A549 (cell line): ENCODE data around the gene FBH1. TPM values are rescaled to one million over a fixed set of nuclear protein-coding genes. Genes with fewer than 3 reads are reported as not detected.

ENCODE experiments used
- ATAC-seq, 2 experiments: fragments of 200-7000 bp in 1 of 2; fragments of >200 bp in 1 of 2; cut with Nextera tagmentation in 1 of 2; cut with Tn5 transposase in 1 of 2; 3 replicates each; pipeline versions ENCODE4 v1.8.0 to v1.9.1; 2018 to 2020; ENCODE audit warnings: mild to moderate bottlenecking in 1 of 2, moderate library complexity in 1 of 2
- CTCF ChIA-PET: fragments of 300-600 bp; sonication (Branson Sonifier 250); formaldehyde crosslinking; extraction: SDS; loops from one replicate; lab custom pipeline; 2021; ENCODE audit warnings: antibody characterized with exemption, inconsistent platforms; lab: Yijun Ruan, JAX
- POLR2A ChIA-PET: fragments of 350-600 bp; formaldehyde crosslinking; extraction: SDS; loops from one replicate; lab custom pipeline; 2021; ENCODE audit warnings: antibody characterized with exemption, inconsistent platforms; lab: Yijun Ruan, JAX
- DNase-seq, 2 experiments: peaks; one replicate each; pipeline versions ENCODE4 v3.0.0 to v3.0.0-alpha.2; 2011 to 2016; ENCODE audit warnings: low read depth in 1 of 2, low spot score in 1 of 2
- FAIRE-seq: peaks from 2 replicates; lab custom pipeline; 2011; peaks lifted over from hg19 to GRCh38; lab: Jason Lieb, UNC
- H3K27ac ChIP-seq, 2 experiments: fragments of >200 bp; sonication (Bioruptor Twin); formaldehyde crosslinking; 3 replicates each; pipeline ENCODE4 v1.5.1; 2016 to 2017
- H3K4me1 ChIP-seq: fragments of >200 bp; sonication (Bioruptor Twin); formaldehyde crosslinking; 3 replicates; pipeline ENCODE4 v1.6.1; 2016
- H3K4me2 ChIP-seq: fragments of >200 bp; sonication (Bioruptor Twin); formaldehyde crosslinking; 3 replicates; pipeline ENCODE4 v1.6.1; 2016
- H3K4me3 ChIP-seq: fragments of >200 bp; sonication (Bioruptor Twin); formaldehyde crosslinking; 3 replicates; pipeline ENCODE4 v1.5.1; 2016
- H3K9me3 ChIP-seq: fragments of >200 bp; sonication (Bioruptor Twin); formaldehyde crosslinking; 3 replicates; pipeline ENCODE4 v1.6.1; 2016
- CBX8 ChIP-seq: fragments of 200-600 bp; sonication (generic); IDR thresholded peaks from 2 replicates; pipeline ENCODE4 v1.6.1; 2016
- CTCF ChIP-seq: fragments of >200 bp; sonication (Bioruptor Twin); formaldehyde crosslinking; IDR thresholded peaks from 3 replicates; pipeline ENCODE4 v1.5.1; 2016
- EHF ChIP-seq: fragments of 250-450 bp; sonication (Bioruptor Pico); IDR thresholded peaks from 2 replicates; pipeline ENCODE4 v1.5.0; 2020; ENCODE audit warnings: mild to moderate bottlenecking
- EHMT2 ChIP-seq: fragments of 200-600 bp; sonication (generic); IDR thresholded peaks from 2 replicates; pipeline ENCODE4 v1.6.1; 2016; ENCODE audit warnings: antibody characterized with exemption, low read depth, mild to moderate bottlenecking, moderate library complexity
- ELK1 ChIP-seq: fragments of 150-350 bp; IDR thresholded peaks from 2 replicates; pipeline ENCODE4 v1.6.1; 2014; ENCODE audit warnings: low read depth, mild to moderate bottlenecking, low read length
- EP300 ChIP-seq, 2 experiments: fragments of >200 bp; sonication (Bioruptor Twin); formaldehyde crosslinking; IDR thresholded peaks; 2 replicates in 1 of 2; 3 replicates in 1 of 2; pipeline ENCODE4 v1.6.1; 2016 to 2017
- ESRRA ChIP-seq: fragments of 150-350 bp; IDR thresholded peaks from 2 replicates; pipeline ENCODE4 v1.6.1; 2014; ENCODE audit warnings: mild to moderate bottlenecking, low read length, borderline replicate concordance
- FOSL2 ChIP-seq, 2 experiments: fragments of 450-650 bp in 1 of 2; fragments of >200 bp in 1 of 2; sonication (Bioruptor Twin) in 1 of 2; formaldehyde crosslinking; IDR thresholded peaks; 2 replicates each; pipeline versions ENCODE4 v1.5.0 to v1.6.1; 2016 to 2020; ENCODE audit warnings: mild to moderate bottlenecking in 1 of 2, moderate library complexity in 1 of 2
- FOXS1 ChIP-seq: fragments of 250-450 bp; sonication (Bioruptor Pico); IDR thresholded peaks from 2 replicates; pipeline ENCODE4 v1.5.0; 2020; ENCODE audit warnings: mild to moderate bottlenecking, moderate library complexity
- HOXA7 ChIP-seq: fragments of 250-450 bp; sonication (Bioruptor Pico); IDR thresholded peaks from 2 replicates; pipeline ENCODE4 v1.5.0; 2020; ENCODE audit warnings: mild to moderate bottlenecking, moderate library complexity
- HOXB13 ChIP-seq: fragments of 250-450 bp; sonication (Bioruptor Pico); IDR thresholded peaks from 2 replicates; pipeline ENCODE4 v1.5.0; 2020; ENCODE audit warnings: low read depth, mild to moderate bottlenecking, moderate library complexity
- JUN ChIP-seq, 2 experiments: fragments of >200 bp; sonication (Bioruptor Twin); formaldehyde crosslinking; IDR thresholded peaks; 2 replicates in 1 of 2; 3 replicates in 1 of 2; pipeline ENCODE4 v1.6.1; 2016 to 2017
- KDM5A ChIP-seq: fragments of 200-600 bp; sonication (generic); IDR thresholded peaks from 2 replicates; pipeline ENCODE4 v1.6.1; 2016; ENCODE audit warnings: antibody characterized with exemption, mild to moderate bottlenecking
- MYC ChIP-seq: IDR thresholded peaks from 2 replicates; pipeline ENCODE4 v1.6.1; 2012; ENCODE audit warnings: mild to moderate bottlenecking, inconsistent platforms, low read length, improper control_type of control experiment, borderline replicate concordance
- PBX3 ChIP-seq: IDR thresholded peaks from 2 replicates; pipeline ENCODE4 v1.6.1; 2012
- PHF8 ChIP-seq: fragments of 200-600 bp; sonication (generic); IDR thresholded peaks from 2 replicates; pipeline ENCODE4 v1.6.1; 2016; ENCODE audit warnings: low read depth, mild to moderate bottlenecking, antibody characterized with exemption, moderate library complexity, borderline replicate concordance
- RAD21 ChIP-seq, 2 experiments: fragments of >200 bp in 1 of 2; sonication (Bioruptor Twin) in 1 of 2; formaldehyde crosslinking in 1 of 2; IDR thresholded peaks in 1 of 2; conservative IDR thresholded peaks in 1 of 2; 2 replicates in 1 of 2; 3 replicates in 1 of 2; pipeline ENCODE4 v1.6.1; 2012 to 2018; ENCODE audit warnings: inconsistent platforms in 1 of 2
- REST ChIP-seq: fragments of 200-600 bp; sonication (generic); IDR thresholded peaks from 2 replicates; pipeline ENCODE4 v1.6.1; 2016; ENCODE audit warnings: antibody characterized with exemption, mild to moderate bottlenecking, moderate library complexity
- RNF2 ChIP-seq: fragments of 200-600 bp; sonication (generic); IDR thresholded peaks from 2 replicates; pipeline ENCODE4 v1.6.1; 2016; ENCODE audit warnings: low read depth, mild to moderate bottlenecking, antibody characterized with exemption, moderate library complexity, borderline replicate concordance
- SMC3 ChIP-seq: fragments of >200 bp; sonication (Bioruptor Twin); formaldehyde crosslinking; IDR thresholded peaks from 3 replicates; pipeline ENCODE4 v1.6.1; 2018; ENCODE audit warnings: inconsistent platforms
- USF2 ChIP-seq: fragments of 450-650 bp; IDR thresholded peaks from 2 replicates; pipeline ENCODE4 v1.6.1; 2014; ENCODE audit warnings: antibody characterized with exemption
- ZFP36 ChIP-seq: fragments of 450-650 bp; IDR thresholded peaks from 2 replicates; pipeline ENCODE4 v1.6.1; 2014; ENCODE audit warnings: borderline replicate concordance; ENCODE audit not compliant: partially characterized antibody
- ZNF302 ChIP-seq: fragments of 250-450 bp; sonication (Bioruptor Pico); IDR thresholded peaks from 2 replicates; pipeline ENCODE4 v1.9.0; 2021; ENCODE audit warnings: inconsistent platforms, mild to moderate bottlenecking, moderate library complexity
- ZSCAN20 ChIP-seq: fragments of 250-450 bp; sonication (Bioruptor Pico); IDR thresholded peaks from 2 replicates; pipeline ENCODE4 v1.8.0; 2022; ENCODE audit warnings: mild to moderate bottlenecking, moderate library complexity
- WGBS: methylation state at CpG from one replicate; pipeline ENCODE4 v1.1.6; 2017; ENCODE audit errors: missing lambda C conversion rate; 5-methylcytosine and 5-hydroxymethylcytosine counted together
- polyA plus RNA-seq, 4 experiments: library from polyadenylated mRNA; depleted of rRNA in 3 of 4; stranded (reverse); fragments of >200 nt; fragmentation: RNase III in 1 of 4; extraction: RNeasy Plus Mini Kit Qiagen cat#74134 plus additional on column Dnase treatment in 1 of 4; gene quantifications; 2 replicates in 3 of 4; 3 replicates in 1 of 4; pipeline ENCODE4 v1.2.3, GENCODE V29; 2011 to 2017

Gene FBH1
- polyA plus RNA-seq, 2 of the 4 experiments (the other 2 are of a cell fraction): 43.9 to 56.5 TPM

- peaks cover 32% of the 10 kb centered on the region for H3K4me1 ChIP-seq
- H3K27ac ChIP-seq: no peak overlapping the region
- H3K4me3 ChIP-seq: no peak overlapping the region
- ATAC-seq: no peak
- ChIA-PET POLR2A (no interaction called here), CTCF (interaction anchor here (1.1 to 1.9 kb wide), 5 partner anchors 9 to 462 kb away, joined by 3 to 13 read pairs (median 3); no protein-coding TSS in a partner anchor)
- TF ChIP-seq ZFP36 (no peak), HOXA7 (CRISPR knock-in tag) (no peak), RAD21 (conservative IDR thresholded peaks at IDR 0.05 in 1 of 2, IDR thresholded peaks at IDR 0.05 in 1 of 2) (no peak), ZSCAN20 (CRISPR knock-in tag) (no peak), USF2 (no peak), SMC3 (no peak), EHF (CRISPR knock-in tag) (no peak), MYC (no peak), FOSL2 (IDR thresholded peaks at IDR 0.05) (no peak), FOSL2 (CRISPR knock-in tag; IDR thresholded peaks at IDR 0.05) (no peak), EP300 (IDR thresholded peaks at IDR 0.05) (no peak), KDM5A (no peak), JUN (IDR thresholded peaks at IDR 0.05) (no peak), EHMT2 (no peak), FOXS1 (CRISPR knock-in tag) (no peak), HOXB13 (CRISPR knock-in tag) (no peak), CBX8 (no peak), RNF2 (no peak)
- no peak for DNase-seq
- WGBS: 70% methylated on average over 6 of the region's 6 CpGs
- FAIRE-seq: no peak
- H3K9me3 ChIP-seq: no peaks in the 10 kb centered on the region
- no peak overlapping the region for H3K4me2 ChIP-seq
Observed at GRCh38 chr10:5948208-5948585, 58.2 kb downstream of the FBH1 start.

GRCh38 chr10:5949009-5949759 lies 59.1 kb downstream of the FBH1 start:
- ChIA-PET CTCF (interaction anchor here (0.7 to 1.9 kb wide), 12 partner anchors 8 to 461 kb away, joined by 3 to 13 read pairs (median 4); partner anchors contain the start of genes IL15RA and PFKFB3), POLR2A (no interaction called here)

More at GRCh38 chr10:5949009-5949759, 59.1 kb downstream of the FBH1 start:
- WGBS: 43% methylated on average over 14 of the region's 14 CpGs
- TF ChIP-seq PBX3 (no peak), PHF8 (no peak), SMC3 (peak; percentile 48; the same call in 2 of the 3 replicates), RAD21 (conservative IDR thresholded peaks at IDR 0.05 in 1 of 2, IDR thresholded peaks at IDR 0.05 in 1 of 2) (peak; percentile 79 to 88), ZNF302 (CRISPR knock-in tag) (no peak), CTCF (peak; percentile 64), ELK1 (no peak), REST (no peak), ESRRA (no peak)
- FAIRE-seq: peak; percentile 46
- Histone ChIP-seq H3K9me3 (no peaks in the 10 kb centered on the region), H3K4me3 (no peak overlapping the region), H3K4me1 (peaks cover 28% of the 10 kb centered on the region), H3K4me2 (0 out of 3 replicates have a peak overlapping the region, but pooled peaks have one; percentile 7), H3K27ac (no peak overlapping the region)
- peak; percentile 82 to 92 for ATAC-seq
- DNase-seq: peak; percentile 62 to 73
